Measurements from ENCODE around the gene ATXN1. TPM values are rescaled to one million over a fixed set of nuclear protein-coding genes. Genes with fewer than 3 reads are reported as not detected.

Gene ATXN1
- total and polyA plus RNA-seq, 2 of the 13 experiments (the other 11 are each of a cell fraction or from before 2014, with no cell fraction given): 20.7 to 39.5 TPM

- TF ChIP-seq RCOR2 (CRISPR knock-in tag; IDR thresholded peaks at IDR 0.05) (peak; percentile 84), TAF15 (IDR thresholded peaks at IDR 0.05; ENCODE audit: low read depth, low read length, poor library complexity, severe bottlenecking) (no peak), ADNP (CRISPR knock-in tag; IDR thresholded peaks at IDR 0.05) (no peak), ZNF563 (CRISPR knock-in tag; IDR thresholded peaks at IDR 0.05) (no peak), ZNF547 (CRISPR knock-in tag; IDR thresholded peaks at IDR 0.05) (no peak), JUN (CRISPR knock-in tag; IDR thresholded peaks at IDR 0.05) (peak; percentile 62; the same call in 1 of the 2 replicates), MED1 (CRISPR knock-in tag; IDR thresholded peaks at IDR 0.05) (peak; percentile 72), SOX5 (CRISPR knock-in tag; IDR thresholded peaks at IDR 0.05; ENCODE audit: borderline replicate concordance) (peak; percentile 83), NCOA1 (CRISPR knock-in tag; IDR thresholded peaks at IDR 0.05) (no peak), GPN1 (CRISPR knock-in tag; IDR thresholded peaks at IDR 0.05; ENCODE audit: borderline replicate concordance) (no peak), ZNF296 (CRISPR knock-in tag; conservative IDR thresholded peaks at IDR 0.05) (no peak), PHF20 (CRISPR knock-in tag; IDR thresholded peaks at IDR 0.05) (no peak), ARID2 (CRISPR knock-in tag; IDR thresholded peaks at IDR 0.05; ENCODE audit: borderline replicate concordance) (peak; percentile 51; the same call in 1 of the 2 replicates), FUBP1 (CRISPR knock-in tag; IDR thresholded peaks at IDR 0.05; ENCODE audit: borderline replicate concordance) (no peak), TSC22D2 (CRISPR knock-in tag; IDR thresholded peaks at IDR 0.05; ENCODE audit: borderline replicate concordance) (no peak), NR3C1 (CRISPR knock-in tag; IDR thresholded peaks at IDR 0.05) (no peak), GATAD1 (CRISPR knock-in tag; IDR thresholded peaks at IDR 0.05) (0 out of 2 replicates have a peak, but pooled peaks have one; percentile 47), ZNF382 (CRISPR knock-in tag; IDR thresholded peaks at IDR 0.05; ENCODE audit: borderline replicate concordance) (no peak), ZNF451 (CRISPR knock-in tag; IDR thresholded peaks at IDR 0.05) (no peak), NFRKB (IDR thresholded peaks at IDR 0.05) (no peak), RAD21 (CRISPR knock-in tag; IDR thresholded peaks at IDR 0.05) (no peak)
- TF ChIP-seq, protein P1, sequence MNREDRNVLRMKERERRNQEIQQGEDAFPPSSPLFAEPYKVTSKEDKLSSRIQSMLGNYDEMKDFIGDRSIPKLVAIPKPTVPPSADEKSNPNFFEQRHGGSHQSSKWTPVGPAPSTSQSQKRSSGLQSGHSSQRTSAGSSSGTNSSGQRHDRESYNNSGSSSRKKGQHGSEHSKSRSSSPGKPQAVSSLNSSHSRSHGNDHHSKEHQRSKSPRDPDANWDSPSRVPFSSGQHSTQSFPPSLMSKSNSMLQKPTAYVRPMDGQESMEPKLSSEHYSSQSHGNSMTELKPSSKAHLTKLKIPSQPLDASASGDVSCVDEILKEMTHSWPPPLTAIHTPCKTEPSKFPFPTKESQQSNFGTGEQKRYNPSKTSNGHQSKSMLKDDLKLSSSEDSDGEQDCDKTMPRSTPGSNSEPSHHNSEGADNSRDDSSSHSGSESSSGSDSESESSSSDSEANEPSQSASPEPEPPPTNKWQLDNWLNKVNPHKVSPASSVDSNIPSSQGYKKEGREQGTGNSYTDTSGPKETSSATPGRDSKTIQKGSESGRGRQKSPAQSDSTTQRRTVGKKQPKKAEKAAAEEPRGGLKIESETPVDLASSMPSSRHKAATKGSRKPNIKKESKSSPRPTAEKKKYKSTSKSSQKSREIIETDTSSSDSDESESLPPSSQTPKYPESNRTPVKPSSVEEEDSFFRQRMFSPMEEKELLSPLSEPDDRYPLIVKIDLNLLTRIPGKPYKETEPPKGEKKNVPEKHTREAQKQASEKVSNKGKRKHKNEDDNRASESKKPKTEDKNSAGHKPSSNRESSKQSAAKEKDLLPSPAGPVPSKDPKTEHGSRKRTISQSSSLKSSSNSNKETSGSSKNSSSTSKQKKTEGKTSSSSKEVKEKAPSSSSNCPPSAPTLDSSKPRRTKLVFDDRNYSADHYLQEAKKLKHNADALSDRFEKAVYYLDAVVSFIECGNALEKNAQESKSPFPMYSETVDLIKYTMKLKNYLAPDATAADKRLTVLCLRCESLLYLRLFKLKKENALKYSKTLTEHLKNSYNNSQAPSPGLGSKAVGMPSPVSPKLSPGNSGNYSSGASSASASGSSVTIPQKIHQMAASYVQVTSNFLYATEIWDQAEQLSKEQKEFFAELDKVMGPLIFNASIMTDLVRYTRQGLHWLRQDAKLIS (CRISPR knock-in tag; IDR thresholded peaks at IDR 0.05): no peak
- TF ChIP-seq, protein P2, sequence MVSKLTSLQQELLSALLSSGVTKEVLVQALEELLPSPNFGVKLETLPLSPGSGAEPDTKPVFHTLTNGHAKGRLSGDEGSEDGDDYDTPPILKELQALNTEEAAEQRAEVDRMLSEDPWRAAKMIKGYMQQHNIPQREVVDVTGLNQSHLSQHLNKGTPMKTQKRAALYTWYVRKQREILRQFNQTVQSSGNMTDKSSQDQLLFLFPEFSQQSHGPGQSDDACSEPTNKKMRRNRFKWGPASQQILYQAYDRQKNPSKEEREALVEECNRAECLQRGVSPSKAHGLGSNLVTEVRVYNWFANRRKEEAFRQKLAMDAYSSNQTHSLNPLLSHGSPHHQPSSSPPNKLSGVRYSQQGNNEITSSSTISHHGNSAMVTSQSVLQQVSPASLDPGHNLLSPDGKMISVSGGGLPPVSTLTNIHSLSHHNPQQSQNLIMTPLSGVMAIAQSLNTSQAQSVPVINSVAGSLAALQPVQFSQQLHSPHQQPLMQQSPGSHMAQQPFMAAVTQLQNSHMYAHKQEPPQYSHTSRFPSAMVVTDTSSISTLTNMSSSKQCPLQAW (CRISPR knock-in tag; IDR thresholded peaks at IDR 0.05): no peak
- TF ChIP-seq, protein P3, sequence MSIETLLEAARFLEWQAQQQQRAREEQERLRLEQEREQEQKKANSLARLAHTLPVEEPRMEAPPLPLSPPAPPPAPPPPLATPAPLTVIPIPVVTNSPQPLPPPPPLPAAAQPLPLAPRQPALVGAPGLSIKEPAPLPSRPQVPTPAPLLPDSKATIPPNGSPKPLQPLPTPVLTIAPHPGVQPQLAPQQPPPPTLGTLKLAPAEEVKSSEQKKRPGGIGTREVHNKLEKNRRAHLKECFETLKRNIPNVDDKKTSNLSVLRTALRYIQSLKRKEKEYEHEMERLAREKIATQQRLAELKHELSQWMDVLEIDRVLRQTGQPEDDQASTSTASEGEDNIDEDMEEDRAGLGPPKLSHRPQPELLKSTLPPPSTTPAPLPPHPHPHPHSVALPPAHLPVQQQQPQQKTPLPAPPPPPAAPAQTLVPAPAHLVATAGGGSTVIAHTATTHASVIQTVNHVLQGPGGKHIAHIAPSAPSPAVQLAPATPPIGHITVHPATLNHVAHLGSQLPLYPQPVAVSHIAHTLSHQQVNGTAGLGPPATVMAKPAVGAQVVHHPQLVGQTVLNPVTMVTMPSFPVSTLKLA (IDR thresholded peaks at IDR 0.05): no peak
These were observed 79.9 kb downstream of the ATXN1 start (continued) for GRCh38 chr6:16681260-16681873.
